HG03045 (cell line): ENCODE results near the gene CDC42EP3.

Experiments
- ATAC-seq: cut with Tn5 transposase; IDR thresholded peaks from one replicate; pipeline ENCODE4 v1.9.1; 2021; ENCODE audit warnings: mild to moderate bottlenecking, moderate library complexity; ENCODE audit not compliant: unreplicated experiment

Gene CDC42EP3

GRCh38 chr2:37619959-37620300 lies 51.5 kb downstream of the CDC42EP3 start:
- no peak for ATAC-seq

- no peak for ATAC-seq
These were observed 52.0 kb downstream of the CDC42EP3 start for GRCh38 chr2:37619230-37619958.

- no peak for ATAC-seq
These were observed 53.1 kb downstream of the CDC42EP3 start for GRCh38 chr2:37618326-37618725.

- ATAC-seq: no peak
These were observed 54.1 kb downstream of the CDC42EP3 start for GRCh38 chr2:37617119-37617892.

GRCh38 chr2:37616677-37617005 lies 54.8 kb downstream of the CDC42EP3 start:
- ATAC-seq: no peak

- ATAC-seq: no peak
These were observed 55.4 kb downstream of the CDC42EP3 start for GRCh38 chr2:37615804-37616676.

- no peak for ATAC-seq
These were observed 57.2 kb downstream of the CDC42EP3 start for GRCh38 chr2:37614061-37614738.

GRCh38 chr2:37612382-37612781 lies 59.1 kb downstream of the CDC42EP3 start:
- ATAC-seq: no peak

- no peak for ATAC-seq
These were observed 60.7 kb downstream of the CDC42EP3 start for GRCh38 chr2:37610638-37611289.

GRCh38 chr2:37609782-37610181 lies 61.7 kb downstream of the CDC42EP3 start:
- ATAC-seq: no peak

GRCh38 chr2:37604716-37605115 lies 66.7 kb downstream of the CDC42EP3 start:
- no peak for ATAC-seq

- no peak for ATAC-seq
These were observed 68.7 kb downstream of the CDC42EP3 start for GRCh38 chr2:37602702-37603101.

GRCh38 chr2:37602040-37602439 lies 69.4 kb downstream of the CDC42EP3 start:
- no peak for ATAC-seq

- no peak for ATAC-seq
These were observed 69.9 kb downstream of the CDC42EP3 start for GRCh38 chr2:37601569-37601968.

- ATAC-seq: no peak
These were observed 70.7 kb downstream of the CDC42EP3 start for GRCh38 chr2:37600735-37601134.

GRCh38 chr2:37599688-37600525 lies 71.5 kb downstream of the CDC42EP3 start:
- no peak for ATAC-seq

- no peak for ATAC-seq
These were observed 77.7 kb downstream of the CDC42EP3 start for GRCh38 chr2:37593694-37594093.

GRCh38 chr2:37593024-37593423 lies 78.4 kb downstream of the CDC42EP3 start:
- no peak for ATAC-seq
